ENCODE data around the gene UBE2D2. TPM values are rescaled to one million over a fixed set of nuclear protein-coding genes. Genes with fewer than 3 reads are reported as not detected.

Gene UBE2D2
- total RNA-seq, 6 donors from 2014 or later = 61.8 to 106 (median 86.7) TPM

DNA sequence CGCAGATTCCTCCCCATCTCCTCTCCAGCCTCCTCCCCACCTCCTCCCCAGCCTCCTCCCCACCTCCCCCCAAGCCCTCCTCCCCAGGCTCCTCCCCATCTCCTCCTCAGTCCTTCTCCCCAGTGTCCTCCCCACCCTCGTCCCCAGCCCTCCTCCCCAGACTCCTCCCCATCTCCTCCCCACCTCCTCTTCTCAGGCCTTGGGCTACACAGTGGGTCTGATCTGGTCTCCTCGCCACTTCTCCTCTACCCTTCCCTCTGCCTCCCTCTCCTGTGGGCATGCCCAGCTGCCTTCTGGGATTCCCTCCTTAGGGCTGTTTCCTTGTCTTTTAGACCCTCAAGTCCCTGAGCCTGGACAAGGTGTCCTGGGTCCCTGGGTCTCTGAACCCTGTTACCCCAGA, 115.3 kb downstream of the UBE2D2 start:
- ATAC-seq (ENCODE audit: low FRiP score in 2 of 2) (no peak), DNase-seq (no peak)
- TF ChIP-seq, protein P1, sequence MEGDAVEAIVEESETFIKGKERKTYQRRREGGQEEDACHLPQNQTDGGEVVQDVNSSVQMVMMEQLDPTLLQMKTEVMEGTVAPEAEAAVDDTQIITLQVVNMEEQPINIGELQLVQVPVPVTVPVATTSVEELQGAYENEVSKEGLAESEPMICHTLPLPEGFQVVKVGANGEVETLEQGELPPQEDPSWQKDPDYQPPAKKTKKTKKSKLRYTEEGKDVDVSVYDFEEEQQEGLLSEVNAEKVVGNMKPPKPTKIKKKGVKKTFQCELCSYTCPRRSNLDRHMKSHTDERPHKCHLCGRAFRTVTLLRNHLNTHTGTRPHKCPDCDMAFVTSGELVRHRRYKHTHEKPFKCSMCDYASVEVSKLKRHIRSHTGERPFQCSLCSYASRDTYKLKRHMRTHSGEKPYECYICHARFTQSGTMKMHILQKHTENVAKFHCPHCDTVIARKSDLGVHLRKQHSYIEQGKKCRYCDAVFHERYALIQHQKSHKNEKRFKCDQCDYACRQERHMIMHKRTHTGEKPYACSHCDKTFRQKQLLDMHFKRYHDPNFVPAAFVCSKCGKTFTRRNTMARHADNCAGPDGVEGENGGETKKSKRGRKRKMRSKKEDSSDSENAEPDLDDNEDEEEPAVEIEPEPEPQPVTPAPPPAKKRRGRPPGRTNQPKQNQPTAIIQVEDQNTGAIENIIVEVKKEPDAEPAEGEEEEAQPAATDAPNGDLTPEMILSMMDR (IDR thresholded peaks at IDR 0.05) = no peak
- TF ChIP-seq EP300 (IDR thresholded peaks at IDR 0.05) (no peak), POLR2AphosphoS5 (IDR thresholded peaks at IDR 0.05) (no peak), POLR2A (IDR thresholded peaks at IDR 0.05) (no peak)
- WGBS, 2 donors = 56 to 82% methylated on average over 1 of the region's 3 CpGs
- no peaks in the 10 kb centered on the region for H3K27me3 ChIP-seq
- no peak overlapping the region for H3K27ac ChIP-seq
- peaks cover 10 to 15% (median 13%) of the 10 kb centered on the region in 4 donors for H3K4me1 ChIP-seq
- H3K9me3 ChIP-seq = no peaks in the 10 kb centered on the region
- peaks cover 0 to 16% (median 9%) of the 10 kb centered on the region in 4 donors for H3K36me3 ChIP-seq
- no peak overlapping the region for H3K4me3 ChIP-seq

DNA sequence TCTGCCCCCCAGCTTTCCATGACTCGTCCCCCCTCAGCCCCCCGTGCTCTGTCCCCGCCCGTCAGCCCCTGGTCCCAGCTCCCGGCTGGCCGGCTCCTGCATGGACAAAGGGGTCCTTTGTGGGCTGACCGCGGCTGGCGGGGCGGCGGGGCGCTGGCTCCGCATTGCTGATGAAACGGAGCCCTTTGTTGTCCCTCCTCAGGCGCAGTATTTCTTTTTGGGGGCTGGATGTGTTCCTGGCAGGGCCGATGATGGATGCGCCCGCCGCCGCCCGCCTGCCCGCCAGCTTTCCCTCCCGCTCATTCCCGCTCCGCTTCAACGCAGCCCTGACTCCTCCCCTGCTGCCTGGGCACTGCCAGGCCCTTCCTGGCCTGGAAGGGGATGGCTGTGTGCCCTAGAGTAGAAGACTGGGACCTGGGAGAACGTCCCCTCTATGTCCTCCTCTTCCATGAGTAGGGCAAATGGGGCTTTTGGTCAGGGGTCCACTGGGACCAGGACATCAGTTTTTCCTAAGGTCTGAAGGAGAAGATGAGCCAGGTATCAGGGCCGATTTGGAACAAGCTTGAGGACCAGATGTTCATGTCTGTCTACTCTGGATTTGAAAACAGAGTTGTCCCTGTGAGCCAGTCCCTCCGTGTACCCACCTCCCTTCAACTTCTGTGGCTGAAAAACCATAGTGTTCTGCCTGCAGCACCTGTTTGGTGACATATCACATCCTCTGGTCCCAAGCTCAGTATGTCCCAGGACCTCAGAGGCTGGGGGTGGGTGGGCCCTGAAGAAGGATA, 116.0 kb downstream of the UBE2D2 start:
- no peak for ATAC-seq (ENCODE audit: low FRiP score in 2 of 2)
- H3K4me1 ChIP-seq = peaks cover 4 to 8% (median 7%) of the 10 kb centered on the region in 4 donors
- WGBS, 2 donors = 71 to 81% methylated on average over 17 to 23 of the region's 29 CpGs
- H3K36me3 ChIP-seq = peaks cover 0 to 23% (median 13%) of the 10 kb centered on the region in 4 donors
- H3K4me3 ChIP-seq = no peak overlapping the region
- TF ChIP-seq, protein P1 (IDR thresholded peaks at IDR 0.05) = no peak
- TF ChIP-seq EP300 (IDR thresholded peaks at IDR 0.05) = no peak
- H3K27me3 ChIP-seq = no peaks in the 10 kb centered on the region
- H3K9me3 ChIP-seq = no peaks in the 10 kb centered on the region
- DNase-seq = no peak
- H3K27ac ChIP-seq = no peak overlapping the region

Small RNA genes lying within 50 kb of the gene (small RNA-seq; reads per million reads assigned to genes)
- gene RF00019 = 0 reads per million in 4 donors

Other genes with a start within 250 kb of the UBE2D2 start
- 100 to 1,000 TPM in 1 of 6 donors, 10 to 100 TPM in 5; 36.7 to 103 (median 67.8) TPM for gene PAIP2, start 219.5 kb upstream of the UBE2D2 start, total RNA-seq
- 10 to 100 TPM in 1 of 6 donors, 1 to 10 TPM in 4, not detected in 1; 1.1 to 20.1 (median 1.8) TPM for gene SLC23A1, start 178.0 kb upstream of the UBE2D2 start, total RNA-seq
- 10 to 100 TPM in 4 of 6 donors, 1 to 10 TPM in 2; 1.5 to 30.7 (median 15.5) TPM for gene MZB1, start 171.4 kb upstream of the UBE2D2 start, total RNA-seq
- gene PROB1, start 166.2 kb upstream of the UBE2D2 start, total RNA-seq = 1 to 10 TPM in 2 of 6 donors, under 1 TPM in 4; 0.33 to 2.1 (median 0.95) TPM
- gene SPATA24, start 157.2 kb upstream of the UBE2D2 start, total RNA-seq = 1 to 10 TPM in 5 of 6 donors, not detected in 1; 2.9 to 6.3 (median 4.8) TPM
- 10 to 100 TPM in 1 of 6 donors, 1 to 10 TPM in 5; 1.0 to 11.6 (median 6.3) TPM for gene DNAJC18, start 121.8 kb upstream of the UBE2D2 start, total RNA-seq
- gene ECSCR, start 98.6 kb upstream of the UBE2D2 start, total RNA-seq = 10 to 100 TPM in 5 of 6 donors, 1 to 10 TPM in 1; 8.4 to 62.5 (median 24.1) TPM
- not detected for gene SMIM33, start 90.3 kb upstream of the UBE2D2 start, total RNA-seq
- gene STING1, start 78.6 kb upstream of the UBE2D2 start, total RNA-seq = 100 to 1,000 TPM in 5 of 6 donors, 10 to 100 TPM in 1; 70.3 to 141 (median 107) TPM
- 10 to 100 TPM; 25.7 to 39.5 (median 33.0) TPM for gene CXXC5, start 87.0 kb downstream of the UBE2D2 start, total RNA-seq
- gene PSD2, start 234.5 kb downstream of the UBE2D2 start, total RNA-seq = under 1 TPM in 3 of 6 donors, not detected in 3; 0.10 to 0.15 (median 0.11) TPM

Data from upper lobe of left lung (tissue), 6 donors.